GM13976 (cell line): ENCODE results near the gene SLC6A16.

ENCODE experiments used
- DNase-seq: peaks from one replicate; pipeline ENCODE4 v3.0.0; 2012; ENCODE audit warnings: low spot score
- in situ Hi-C: fragments of 300-500 bp; cut with MboI; formaldehyde crosslinking; loops from one replicate; pipeline ENCODE4 v1.12.0; 2022; ENCODE audit warnings: low sequenced_read_pairs, mixed read lengths, inconsistent platforms; ENCODE audit not compliant: unreplicated experiment
- TF ChIP-seq, protein P1 (sequence below): IDR thresholded peaks from 2 replicates; pipeline ENCODE4 v1.5.1; 2012; ENCODE audit warnings: borderline replicate concordance, mild to moderate bottlenecking; ENCODE audit not compliant: insufficient read depth; ENCODE audit errors: extremely low read depth, missing control alignments, control extremely low read depth

SLC6A16 gene

DNA sequence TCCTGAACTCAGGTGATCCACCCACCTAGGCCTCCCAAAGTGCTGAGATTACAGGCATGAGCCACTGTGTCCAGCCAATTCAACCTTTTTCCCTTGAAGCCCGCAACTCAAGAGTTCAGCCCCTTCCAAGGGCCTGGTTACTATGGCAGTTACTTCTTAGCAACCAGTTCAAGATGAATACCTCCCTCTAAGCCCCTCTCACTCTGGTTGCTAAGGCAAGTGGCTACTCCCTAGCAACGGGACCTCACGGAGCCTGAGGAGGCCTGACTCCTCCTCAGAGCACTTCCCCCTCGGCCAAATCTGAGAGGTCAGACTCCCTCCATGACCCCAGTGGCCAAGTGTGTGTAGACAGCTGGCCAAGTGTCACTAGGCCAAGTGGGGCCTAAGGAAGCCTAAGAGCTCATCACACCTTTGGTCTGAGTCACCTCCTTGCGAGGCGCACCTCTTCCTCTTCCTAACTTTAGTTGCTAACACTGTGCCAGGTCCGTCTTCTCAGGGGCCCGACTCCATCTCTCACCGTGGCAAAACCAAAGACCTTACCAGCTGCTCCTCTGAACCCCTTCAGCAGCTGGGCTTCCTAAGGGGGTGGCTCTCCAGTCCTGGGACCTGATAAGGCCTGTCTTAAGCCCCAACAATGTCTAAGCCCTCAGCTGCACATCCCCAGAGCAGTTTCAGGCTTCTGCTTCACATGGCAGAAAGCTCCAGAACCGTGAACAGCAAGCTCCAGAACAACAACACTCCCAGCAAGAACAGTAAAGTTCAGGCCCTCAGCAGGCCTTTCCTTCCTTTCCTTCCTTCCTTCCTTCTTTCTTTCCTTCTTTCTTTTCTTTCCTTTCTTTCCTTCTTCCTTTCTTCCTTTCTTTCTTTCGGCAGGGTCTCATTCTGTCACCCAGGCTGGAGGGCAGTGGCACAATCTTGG, 19.8 kb upstream of the SLC6A16 start:
- in situ Hi-C loops: no loop called here
- TF ChIP-seq, protein P1, sequence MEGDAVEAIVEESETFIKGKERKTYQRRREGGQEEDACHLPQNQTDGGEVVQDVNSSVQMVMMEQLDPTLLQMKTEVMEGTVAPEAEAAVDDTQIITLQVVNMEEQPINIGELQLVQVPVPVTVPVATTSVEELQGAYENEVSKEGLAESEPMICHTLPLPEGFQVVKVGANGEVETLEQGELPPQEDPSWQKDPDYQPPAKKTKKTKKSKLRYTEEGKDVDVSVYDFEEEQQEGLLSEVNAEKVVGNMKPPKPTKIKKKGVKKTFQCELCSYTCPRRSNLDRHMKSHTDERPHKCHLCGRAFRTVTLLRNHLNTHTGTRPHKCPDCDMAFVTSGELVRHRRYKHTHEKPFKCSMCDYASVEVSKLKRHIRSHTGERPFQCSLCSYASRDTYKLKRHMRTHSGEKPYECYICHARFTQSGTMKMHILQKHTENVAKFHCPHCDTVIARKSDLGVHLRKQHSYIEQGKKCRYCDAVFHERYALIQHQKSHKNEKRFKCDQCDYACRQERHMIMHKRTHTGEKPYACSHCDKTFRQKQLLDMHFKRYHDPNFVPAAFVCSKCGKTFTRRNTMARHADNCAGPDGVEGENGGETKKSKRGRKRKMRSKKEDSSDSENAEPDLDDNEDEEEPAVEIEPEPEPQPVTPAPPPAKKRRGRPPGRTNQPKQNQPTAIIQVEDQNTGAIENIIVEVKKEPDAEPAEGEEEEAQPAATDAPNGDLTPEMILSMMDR: no peak
- DNase-seq: peak; percentile 8

DNA sequence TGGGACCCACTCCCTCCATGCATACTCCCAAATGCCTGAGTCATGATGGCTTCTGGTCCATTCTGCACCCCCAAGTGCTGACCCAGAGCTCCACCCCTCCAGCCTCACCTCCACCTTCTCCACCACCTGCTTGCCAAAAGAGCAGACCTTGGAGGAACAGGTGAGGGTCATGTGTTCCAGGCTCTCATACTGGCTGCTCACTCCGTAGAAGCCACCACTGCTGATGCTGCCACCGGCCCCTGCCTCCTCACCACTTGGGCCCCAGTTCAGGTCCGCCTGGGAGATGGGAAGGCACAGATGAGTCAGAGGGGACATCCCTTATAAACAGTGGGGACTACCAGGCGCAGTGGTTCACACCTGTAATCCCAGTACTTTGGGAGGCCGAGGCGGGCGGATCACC, 18.1 kb upstream of the SLC6A16 start:
- in situ Hi-C loops: no loop called here
- DNase-seq: peak; percentile 53
- TF ChIP-seq, protein P1: no peak

DNA sequence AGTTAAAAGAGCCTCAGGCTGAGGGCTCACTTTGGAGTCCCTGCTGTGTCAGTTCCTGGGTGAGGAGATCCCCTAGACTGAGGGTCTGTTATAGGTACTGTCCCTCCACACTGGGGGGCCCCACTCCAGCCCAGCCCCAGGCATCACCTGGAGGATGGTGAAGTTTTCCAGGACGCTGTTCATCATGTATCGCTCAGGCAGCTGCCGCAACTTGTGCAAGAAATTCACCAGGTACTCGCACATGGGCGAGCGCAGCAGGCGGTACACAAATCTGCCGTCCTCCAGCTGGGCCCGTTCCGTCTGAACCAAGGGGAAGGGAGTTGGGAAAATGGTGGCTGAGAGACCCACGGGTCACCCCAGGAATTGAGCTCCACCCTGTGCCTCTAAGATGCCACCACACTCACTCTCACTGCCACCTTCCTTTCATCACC, 17.3 kb upstream of the SLC6A16 start:
- peak; percentile 25 for DNase-seq
- in situ Hi-C loops: no loop called here
- TF ChIP-seq, protein P1: no peak

DNA sequence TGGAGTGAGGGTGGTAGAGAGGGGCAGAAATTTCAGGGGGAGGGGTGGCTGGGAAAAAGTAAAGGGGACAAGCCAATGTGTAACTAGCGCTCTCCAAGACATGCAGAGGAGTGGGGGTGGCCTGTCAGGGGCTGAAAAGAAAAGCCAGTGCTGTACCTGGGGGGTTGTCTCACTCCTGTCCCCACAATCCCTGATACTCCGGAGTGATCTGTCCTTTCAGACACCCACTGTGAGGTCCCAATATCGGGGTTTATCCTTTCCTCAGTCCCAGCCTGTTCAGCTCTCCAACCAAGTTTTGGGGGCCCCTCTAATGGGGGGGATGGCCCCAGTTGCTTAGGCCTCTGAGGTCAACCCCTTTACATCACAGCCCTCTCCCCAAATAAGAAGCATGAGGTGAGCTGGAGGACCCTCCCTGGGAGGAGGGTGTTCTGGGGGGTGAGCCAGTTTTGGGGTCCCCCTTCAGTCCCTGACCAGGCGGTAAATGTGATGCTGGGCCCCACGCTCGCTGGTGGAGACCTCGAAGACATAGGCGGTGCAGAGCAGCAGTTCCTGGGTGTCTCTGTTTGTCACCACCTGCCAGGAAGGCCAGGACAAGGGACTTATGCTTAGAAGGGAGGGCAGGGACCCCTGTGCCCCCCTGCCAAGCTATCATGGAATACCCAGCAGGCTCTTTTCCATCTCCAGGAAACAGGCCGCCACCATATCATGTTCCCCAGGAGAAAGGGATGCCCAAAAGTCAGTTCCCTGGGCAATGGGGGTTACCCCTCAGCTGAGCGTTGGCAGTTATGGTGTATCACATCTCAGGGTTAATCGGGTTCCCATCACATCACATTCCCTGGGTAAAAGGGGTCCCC, 16.1 kb upstream of the SLC6A16 start:
- in situ Hi-C loops: no loop called here
- TF ChIP-seq, protein P1: no peak
- peak; percentile 24 for DNase-seq

DNA sequence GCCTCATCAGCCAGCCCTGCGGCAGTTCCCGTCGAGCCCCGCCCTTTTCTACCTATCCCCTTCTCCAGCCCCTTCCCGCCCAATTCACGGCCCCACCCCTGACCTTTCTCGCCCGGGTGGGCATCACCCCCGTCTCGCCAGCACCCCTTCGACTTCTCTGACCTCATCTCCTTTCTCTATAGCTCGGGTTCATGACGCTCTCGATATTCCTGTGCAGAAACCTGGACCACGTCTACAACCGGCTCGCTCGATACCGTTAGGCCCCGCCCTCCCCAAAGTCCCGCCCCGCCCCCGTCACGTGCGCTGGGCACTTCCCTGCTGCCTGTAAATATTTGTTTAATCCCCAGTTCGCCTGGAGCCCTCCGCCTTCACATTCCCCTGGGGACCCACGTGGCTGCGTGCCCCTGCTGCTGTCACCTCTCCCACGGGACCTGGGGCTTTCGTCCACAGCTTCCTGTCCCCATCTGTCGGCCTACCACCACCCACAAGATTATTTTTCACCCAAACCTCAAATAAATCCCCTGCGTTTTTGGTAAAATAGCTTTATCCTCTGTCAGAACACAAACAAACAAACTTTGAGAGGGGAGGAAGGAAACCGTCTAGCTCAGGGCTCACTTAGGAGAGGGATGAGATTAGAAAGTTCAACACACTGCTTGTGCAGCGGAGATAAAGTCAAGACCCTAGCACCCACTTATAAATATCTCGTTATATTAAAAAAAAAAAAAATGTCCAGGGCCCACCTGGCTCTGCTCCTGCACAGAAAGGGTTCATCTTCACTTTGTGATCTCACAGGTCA, 15.3 kb upstream of the SLC6A16 start:
- TF ChIP-seq, protein P1: no peak
- DNase-seq: peak; percentile 96
- in situ Hi-C loops: no loop called here
